NT2/D1 (cell line): ENCODE results near the gene TTC12.

Experiments
- YY1 ChIP-seq: IDR thresholded peaks from 2 replicates; pipeline ENCODE4 v1.6.1; 2011; ENCODE audit not compliant: insufficient read length, insufficient read depth
- ZNF274 ChIP-seq: IDR thresholded peaks from 2 replicates; pipeline ENCODE4 v1.6.1; 2011; ENCODE audit warnings: mild to moderate bottlenecking, low read depth, low read length

GRCh38 chr11:113393501-113393985 lies 79.2 kb downstream of the TTC12 start:
- TF ChIP-seq ZNF274 = no peak
- no peak for TF ChIP-seq YY1
